Esophagus squamous epithelium (tissue), 5 donors: ENCODE data around the gene FAM72A. TPM values are rescaled to one million over a fixed set of nuclear protein-coding genes. Genes with fewer than 3 reads are reported as not detected.
"Not testable (repeated sequence)": the region's sequence is repeated elsewhere in the genome, so short reads cannot be mapped to it uniquely, and the experiment has no call there.

Source experiments
- DNase-seq: peaks from one replicate; lab custom pipeline; 2025; lab: John Stamatoyannopoulos, UW
- H3K27ac ChIP-seq, 4 donors: fragments of 200-600 bp; sonication (generic); one replicate each; pipeline ENCODE4 v1.5.1; 2016 to 2019; ENCODE audit warnings: mild to moderate bottlenecking in 1 of 4
- H3K27me3 ChIP-seq, 4 donors: fragments of 200-600 bp; sonication (generic); 1 replicate in 3 of 4; 2 replicates in 1 of 4; pipeline versions ENCODE4 v1.5.1 to v1.6.0; 2017 to 2021; ENCODE audit warnings: antibody characterized with exemption in 1 of 4
- H3K36me3 ChIP-seq, 3 donors: fragments of 200-600 bp; sonication (generic); one replicate each; pipeline ENCODE4 v1.5.1; 2016 to 2019
- H3K4me1 ChIP-seq, 3 donors: fragments of 200-600 bp; sonication (generic); one replicate each; pipeline ENCODE4 v1.5.1; 2017 to 2019
- H3K4me3 ChIP-seq, 4 donors: fragments of 200-600 bp; sonication (generic); 1 replicate in 3 of 4; 2 replicates in 1 of 4; pipeline ENCODE4 v1.5.1; 2016 to 2019; ENCODE audit warnings: mild to moderate bottlenecking in 2 of 4, moderate library complexity in 1 of 4
- H3K9me3 ChIP-seq, 3 donors: fragments of 200-600 bp; sonication (generic); one replicate each; pipeline ENCODE4 v1.5.1; 2016 to 2019
- WGBS, 2 donors: methylation state at CpG; one replicate each; pipeline ENCODE4 v1.1.5; 2018; 5-methylcytosine and 5-hydroxymethylcytosine counted together
- intact Hi-C: fragments of 100-400 bp; cut with DNase I; formaldehyde crosslinking; loops from one replicate; pipeline ENCODE4 v1.15.0; 2022
- total RNA-seq, 4 donors: library from RNA; depleted of rRNA; stranded (reverse); fragments of >200 nt; gene quantifications; one replicate each; pipeline ENCODE4 v1.1.0, GENCODE V29; 2016
- donor health status: DM: yes; HTN: yes; CAD: no.

Gene FAM72A
- total RNA-seq = 1 to 10 TPM in 3 of 4 donors, not detected in 1; 2.5 to 4.2 (median 3.7) TPM

DNA sequence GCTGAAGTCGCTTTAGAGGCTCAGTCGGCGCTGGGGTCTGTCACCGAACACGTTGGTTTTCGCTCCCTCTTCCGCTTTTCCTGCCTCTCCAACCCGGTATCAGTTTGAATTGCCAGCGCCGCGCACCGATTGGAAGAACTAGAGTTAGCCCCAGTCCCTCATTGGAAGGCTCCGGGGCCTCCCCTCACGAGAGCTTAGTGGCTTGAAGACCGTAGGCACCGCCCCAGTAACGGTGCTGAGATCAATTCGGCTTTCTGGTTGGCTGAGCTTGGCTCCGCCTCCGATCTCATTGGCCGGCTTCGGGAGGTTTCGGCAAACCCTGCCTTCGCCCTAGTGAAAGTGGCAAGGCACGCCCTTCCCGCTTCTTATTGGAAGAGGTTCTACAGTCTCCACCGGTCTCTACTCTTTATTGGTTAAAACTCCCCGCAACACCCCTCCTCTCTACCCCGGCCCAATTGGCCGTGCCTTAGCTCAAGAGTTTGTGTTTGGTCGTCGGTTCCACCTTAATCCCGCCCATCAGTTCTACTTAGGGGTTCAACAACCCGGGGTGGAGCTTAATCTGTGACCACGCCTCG lies at the start of gene FAM72A:
Gene FAM72A (minus strand): TSS at position 51 of the 575 bp plus-strand sequence. CDS start 814 bp downstream, outside the sequence.
- peak; percentile 95 for DNase-seq
- intact Hi-C loops, H3K4me1 ChIP-seq, H3K9me3 ChIP-seq, H3K27me3 ChIP-seq, H3K36me3 ChIP-seq: not testable (repeated sequence)
- peak within 1 kb of the TSS; percentile 82 to 94 (median 92) for H3K27ac ChIP-seq
- WGBS, 2 donors = 0% methylated on average over 3 to 12 of the region's 36 CpGs
- H3K4me3 ChIP-seq = peak within 1 kb of the TSS; percentile 44 to 73 (median 62)

DNA sequence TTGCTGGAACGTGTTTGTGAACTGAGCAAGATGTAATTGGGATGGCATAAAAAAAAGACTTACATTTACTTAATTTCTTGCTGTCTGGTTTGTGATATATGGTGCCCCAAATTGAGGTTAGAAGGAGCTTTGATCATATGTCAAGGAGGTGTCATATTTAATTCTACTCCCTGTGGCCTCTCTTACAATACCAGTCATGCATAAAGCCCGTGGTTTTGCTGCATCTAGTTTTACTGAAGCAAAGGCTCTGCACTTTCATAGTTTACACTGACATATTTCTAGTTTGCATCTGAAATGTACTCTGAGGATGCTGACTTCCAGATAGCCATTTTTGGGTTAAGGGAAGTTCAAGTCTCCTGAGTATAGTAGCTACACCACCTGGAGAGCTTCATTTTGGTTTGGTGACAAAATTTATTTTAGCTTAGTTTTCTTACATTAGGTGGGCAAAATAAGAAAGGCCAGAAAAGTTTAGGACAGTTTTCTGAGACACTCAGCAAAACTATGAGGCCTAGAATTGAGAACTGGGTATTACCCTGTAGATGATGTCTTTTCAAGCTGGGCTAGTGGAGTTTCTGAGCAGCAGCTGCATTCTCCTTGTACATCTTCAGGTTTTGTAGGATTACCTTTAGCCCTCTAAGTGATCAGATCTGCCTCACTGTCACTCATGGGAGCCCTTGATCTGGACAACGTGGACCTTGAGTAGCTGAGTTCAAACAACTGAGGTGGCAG lies 48.5 kb upstream of the FAM72A start:
- H3K9me3 ChIP-seq, H3K4me1 ChIP-seq, H3K4me3 ChIP-seq, H3K27me3 ChIP-seq, H3K36me3 ChIP-seq, intact Hi-C loops, DNase-seq, H3K27ac ChIP-seq: not testable (repeated sequence)
- no CpG with 5 or more reads among the region's 3 CpGs for WGBS, 2 donors

DNA sequence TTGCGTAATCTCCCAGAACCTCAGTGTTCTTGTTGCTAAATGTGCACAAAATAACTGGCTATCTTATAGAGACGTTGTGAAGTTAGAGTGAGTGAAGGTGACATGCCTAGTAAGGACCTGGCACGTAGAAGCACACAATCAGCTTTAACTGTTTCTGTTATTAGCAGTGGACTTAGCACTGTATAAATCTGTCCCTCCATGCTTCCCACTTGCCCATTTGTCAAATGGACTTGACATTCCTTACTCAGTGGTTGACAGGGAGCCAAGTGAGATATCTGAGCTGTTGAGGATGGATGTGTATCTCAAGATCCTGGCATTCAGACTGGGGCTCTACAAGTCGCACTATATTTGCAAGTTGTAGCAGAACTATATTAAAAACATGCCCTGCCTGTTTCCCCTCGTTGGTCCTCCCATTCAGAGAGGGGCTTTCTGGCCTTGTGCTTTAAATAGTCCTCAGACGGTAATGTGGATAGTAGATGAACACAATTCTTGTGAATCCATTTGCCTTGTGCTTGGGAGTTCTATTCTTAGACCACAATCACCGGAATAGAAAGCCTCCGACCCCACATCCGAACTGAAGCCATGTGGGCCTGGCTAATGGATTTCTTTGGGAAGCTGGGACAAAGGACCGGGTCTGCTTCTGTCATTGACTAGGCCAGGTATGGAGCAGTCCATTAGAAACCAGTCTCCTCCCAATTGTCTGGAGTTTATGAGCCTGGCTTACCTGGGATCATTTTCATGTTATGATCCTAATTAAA lies 43.7 kb upstream of the FAM72A start:
- H3K9me3 ChIP-seq, intact Hi-C loops, H3K4me3 ChIP-seq, H3K4me1 ChIP-seq, DNase-seq, H3K27me3 ChIP-seq, H3K36me3 ChIP-seq, H3K27ac ChIP-seq: not testable (repeated sequence)
- WGBS, 2 donors = no CpG with 5 or more reads among the region's 10 CpGs

DNA sequence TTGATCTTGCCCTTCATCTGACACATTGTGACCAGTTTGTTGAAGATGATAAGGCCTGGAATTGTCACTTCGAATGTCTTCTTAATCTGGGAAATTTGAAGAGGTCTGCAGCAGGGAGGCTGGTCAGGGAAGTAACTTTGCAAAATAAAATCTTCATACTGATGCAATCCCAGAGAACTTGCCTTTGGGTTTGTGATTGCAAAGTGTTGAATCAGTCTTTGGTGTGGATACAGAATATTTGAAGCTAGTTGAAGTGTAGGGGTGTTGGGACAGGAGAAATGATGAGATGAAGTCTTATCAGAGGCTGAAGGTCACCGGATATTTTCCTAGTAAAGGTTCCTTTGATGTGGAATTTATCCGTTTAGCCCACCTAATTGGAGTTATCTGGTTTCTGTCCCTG lies 42.8 kb upstream of the FAM72A start:
- H3K27ac ChIP-seq, intact Hi-C loops: not testable (repeated sequence)

DNA sequence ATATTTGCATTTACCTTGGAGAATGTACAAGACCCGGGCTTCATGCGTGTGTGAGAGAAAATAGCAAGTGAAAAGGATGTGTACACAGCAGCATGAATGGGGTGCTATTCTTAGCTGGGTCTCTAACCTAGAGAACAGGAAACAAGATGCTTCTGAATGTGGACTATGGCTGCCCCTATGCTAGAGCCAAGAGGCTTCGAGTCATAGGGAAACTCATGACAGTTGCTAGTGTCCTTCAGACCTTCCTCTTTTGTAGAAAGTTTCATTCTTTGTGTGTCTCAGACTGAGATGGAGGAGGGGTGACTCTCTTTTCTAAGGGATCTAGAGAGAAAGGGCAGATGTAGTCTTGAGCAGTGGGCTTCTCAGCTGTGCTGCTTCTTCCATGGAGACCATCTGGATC lies 40.7 kb upstream of the FAM72A start:
- H3K36me3 ChIP-seq, H3K9me3 ChIP-seq, DNase-seq, intact Hi-C loops, H3K4me3 ChIP-seq, H3K4me1 ChIP-seq, H3K27me3 ChIP-seq, H3K27ac ChIP-seq: not testable (repeated sequence)
- 53 to 60% methylated on average over 1 of the region's 3 CpGs for WGBS, 2 donors

More for the DNA sequence above, 42.8 kb upstream of the FAM72A start:
- not testable (repeated sequence) for H3K36me3 ChIP-seq, H3K4me3 ChIP-seq, H3K4me1 ChIP-seq, DNase-seq, H3K9me3 ChIP-seq, H3K27me3 ChIP-seq
- WGBS, 2 donors = 71 to 80% methylated on average over 1 of the region's 3 CpGs

DNA sequence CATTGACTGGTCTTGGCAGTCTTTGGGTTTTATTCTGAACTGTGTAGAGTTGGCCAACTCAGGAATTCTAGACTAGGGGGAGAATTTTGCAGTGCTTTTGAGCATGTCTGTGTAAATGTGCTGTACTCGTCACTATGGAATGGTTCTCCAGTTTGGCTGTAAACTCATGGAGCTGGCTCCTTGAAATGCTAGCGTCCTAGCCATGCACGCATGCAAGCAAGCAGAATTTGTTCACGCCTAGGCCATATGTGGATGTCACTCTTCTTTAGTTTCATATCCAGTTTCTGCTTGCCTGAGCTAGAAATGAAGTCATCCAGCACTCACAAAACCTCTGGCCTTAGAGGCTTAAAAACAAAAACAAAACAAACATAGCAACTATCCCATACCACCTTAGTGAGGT lies 37.6 kb upstream of the FAM72A start:
- WGBS, 2 donors = 65 to 100% methylated on average over 2 to 3 of the region's 4 CpGs
- H3K9me3 ChIP-seq, H3K4me1 ChIP-seq, H3K36me3 ChIP-seq, H3K27ac ChIP-seq, intact Hi-C loops, DNase-seq, H3K27me3 ChIP-seq, H3K4me3 ChIP-seq: not testable (repeated sequence)

DNA sequence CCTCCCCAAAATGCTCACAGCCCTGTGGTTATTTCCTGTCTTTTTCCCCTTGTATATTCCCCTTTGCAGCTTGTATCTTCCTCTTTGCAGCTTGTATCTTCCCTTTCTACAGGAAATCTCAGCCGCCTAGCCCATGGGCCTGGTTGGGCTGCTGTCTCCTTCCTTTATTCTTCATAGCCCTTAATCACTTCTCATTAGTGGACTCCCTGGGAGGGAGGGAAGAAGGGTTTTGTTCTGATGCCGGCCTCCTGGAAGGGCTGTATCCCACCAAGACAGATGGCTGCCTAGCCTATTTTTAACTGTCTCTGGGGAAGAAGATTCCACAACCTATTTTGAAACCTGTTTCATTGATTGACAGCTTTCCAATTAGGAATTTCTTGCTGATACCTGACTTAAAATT lies 32.6 kb upstream of the FAM72A start:
- H3K27me3 ChIP-seq, DNase-seq, H3K9me3 ChIP-seq, H3K4me1 ChIP-seq, H3K27ac ChIP-seq, H3K36me3 ChIP-seq, intact Hi-C loops, H3K4me3 ChIP-seq: not testable (repeated sequence)
- WGBS, 2 donors = no CpG with 5 or more reads among the region's 2 CpGs

DNA sequence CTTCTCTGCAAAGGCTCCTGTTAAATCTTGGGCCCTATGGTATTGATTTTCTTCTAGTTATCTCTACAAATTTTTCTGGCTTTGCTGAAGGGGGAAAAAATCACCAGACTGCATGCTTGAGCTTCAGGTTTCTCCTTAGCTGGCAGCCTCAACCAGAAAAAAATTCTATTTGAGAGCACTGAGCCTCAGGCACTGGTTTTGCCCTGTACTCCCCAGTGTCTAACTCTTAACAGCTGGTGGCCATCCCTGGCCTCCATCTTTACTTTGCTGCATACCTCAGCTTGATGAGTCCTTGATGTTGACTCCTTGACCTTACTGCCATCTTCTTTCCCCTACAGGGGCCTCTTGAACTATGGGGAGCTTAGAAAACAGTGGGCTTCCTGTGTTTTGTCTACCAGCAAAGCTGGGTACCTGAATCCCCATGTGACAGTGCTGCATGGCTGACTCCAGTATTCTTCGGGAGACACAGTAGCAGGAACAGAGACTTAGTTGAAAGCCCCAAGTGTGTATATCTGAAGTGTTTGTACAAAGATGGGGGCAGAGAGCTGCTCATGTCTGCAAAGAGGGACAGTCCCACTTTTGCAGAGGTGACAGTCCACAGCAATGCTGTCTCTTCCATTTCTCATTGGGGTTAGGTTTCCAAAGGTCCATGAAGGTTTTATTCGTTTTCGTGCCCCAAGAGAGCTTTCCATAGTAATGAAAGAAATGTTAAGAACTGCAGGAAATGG lies 31.7 kb upstream of the FAM72A start:
- H3K4me1 ChIP-seq, DNase-seq, H3K36me3 ChIP-seq, H3K9me3 ChIP-seq, H3K27me3 ChIP-seq, intact Hi-C loops, H3K4me3 ChIP-seq, H3K27ac ChIP-seq: not testable (repeated sequence)
- no CpG with 5 or more reads among the region's 3 CpGs for WGBS, 2 donors

DNA sequence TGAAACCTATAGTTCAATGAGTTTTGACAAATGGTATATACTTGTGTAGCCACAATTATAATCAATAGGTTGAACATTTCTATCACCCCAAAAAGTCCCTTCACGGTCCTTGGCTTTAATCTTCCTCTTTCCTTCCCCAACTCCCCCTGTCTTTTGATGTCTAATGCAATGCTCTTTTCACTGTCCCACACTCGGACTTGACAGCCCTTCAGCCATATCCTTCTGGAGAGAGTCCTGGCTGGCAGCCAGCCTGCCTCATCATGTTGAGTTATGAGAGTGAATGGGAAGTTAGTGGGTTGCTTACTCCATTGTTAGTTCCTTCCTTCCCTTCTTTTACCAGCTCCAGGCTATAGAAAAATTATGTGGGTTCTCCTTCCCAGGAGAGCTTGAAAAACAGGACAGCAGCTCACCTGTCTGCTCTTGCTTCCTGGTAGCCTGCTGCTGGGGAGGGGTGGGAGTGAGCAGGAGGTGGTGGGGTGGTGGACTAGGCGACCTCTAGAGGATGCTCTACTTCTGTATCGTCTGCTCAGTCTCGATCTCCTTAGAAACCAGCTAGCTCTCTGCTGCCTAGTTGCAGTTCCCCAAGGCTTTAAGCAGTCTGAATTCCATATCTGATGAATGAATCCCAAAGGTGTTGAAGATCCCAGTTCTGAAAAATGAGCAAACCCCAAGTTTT lies 30.5 kb upstream of the FAM72A start:
- intact Hi-C loops = not testable (repeated sequence)

DNA sequence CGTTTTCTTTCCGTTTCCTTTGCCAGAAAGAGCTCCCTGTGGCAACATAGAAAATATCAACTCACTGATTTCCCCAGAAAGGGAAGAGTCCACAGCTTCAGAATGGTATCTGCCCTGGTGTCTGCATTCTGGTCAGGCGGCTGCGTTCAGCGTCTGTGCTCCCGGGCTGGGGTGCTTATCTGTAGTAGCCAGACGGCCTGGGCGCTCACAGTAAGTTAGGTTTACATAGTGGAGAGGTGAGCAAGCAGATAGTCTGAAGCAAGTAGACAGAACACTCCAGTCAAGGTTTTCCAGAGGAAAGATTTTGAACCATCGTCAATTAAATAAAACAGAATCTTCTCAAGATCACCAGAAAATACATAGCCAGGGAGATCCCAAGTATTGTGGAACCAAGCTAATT lies 29.4 kb upstream of the FAM72A start:
- H3K27me3 ChIP-seq, H3K27ac ChIP-seq, H3K4me1 ChIP-seq, DNase-seq, H3K36me3 ChIP-seq, H3K4me3 ChIP-seq, intact Hi-C loops, H3K9me3 ChIP-seq: not testable (repeated sequence)
- 97% methylated on average over 4 of the region's 9 CpGs; no CpG with 5 or more reads in 1 of the 2 donors for WGBS, 2 donors

More for the DNA sequence above, 30.5 kb upstream of the FAM72A start:
- H3K4me3 ChIP-seq, H3K36me3 ChIP-seq, DNase-seq, H3K27me3 ChIP-seq, H3K9me3 ChIP-seq, H3K4me1 ChIP-seq, H3K27ac ChIP-seq: not testable (repeated sequence)
- 30% methylated on average over 2 of the region's 5 CpGs; no CpG with 5 or more reads in 1 of the 2 donors for WGBS, 2 donors

DNA sequence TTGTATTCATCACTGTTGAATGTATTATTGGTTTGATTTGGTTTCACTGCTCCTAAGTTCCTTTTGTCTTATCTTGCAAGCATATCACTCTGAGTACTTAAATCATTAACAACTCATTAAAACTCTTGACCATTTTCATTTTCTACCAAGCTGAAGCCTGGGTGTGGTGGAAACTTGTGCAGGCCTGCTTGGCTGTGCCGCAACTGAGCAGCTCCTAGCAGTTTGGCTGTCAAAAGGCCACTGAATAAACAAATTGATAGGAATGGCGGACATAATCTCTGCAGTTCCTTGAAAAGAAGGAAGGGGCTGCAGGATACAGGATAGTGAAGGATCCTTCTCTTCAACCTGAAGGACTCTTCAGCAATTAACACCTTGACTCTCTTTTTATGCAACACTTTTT lies 26.6 kb upstream of the FAM72A start:
- H3K4me1 ChIP-seq, intact Hi-C loops, H3K9me3 ChIP-seq, H3K27me3 ChIP-seq, H3K4me3 ChIP-seq, H3K36me3 ChIP-seq, H3K27ac ChIP-seq, DNase-seq: not testable (repeated sequence)
- 60% methylated on average over 2 of the region's 2 CpGs; no CpG with 5 or more reads in 1 of the 2 donors for WGBS, 2 donors

DNA sequence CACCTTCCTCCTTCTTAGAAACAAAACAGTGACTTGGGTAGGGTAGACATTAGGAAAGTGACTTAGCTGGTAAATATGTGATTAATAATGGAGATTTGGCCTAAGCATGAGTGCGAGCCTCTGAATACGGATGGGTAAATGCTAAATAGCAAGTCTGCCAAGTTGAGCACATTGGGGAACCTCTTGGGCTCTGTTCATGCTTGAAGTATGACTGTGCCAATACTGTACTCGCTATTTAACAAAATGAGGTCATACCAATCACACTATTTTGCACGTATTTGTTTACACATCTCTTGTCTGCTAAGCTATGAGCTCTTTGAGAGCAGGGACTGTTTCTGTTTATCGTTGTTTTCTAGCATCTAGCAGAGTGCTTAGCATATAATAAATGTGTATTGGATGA lies 24.2 kb upstream of the FAM72A start:
- 36 to 37% methylated on average over 3 of the region's 5 CpGs for WGBS, 2 donors
- H3K36me3 ChIP-seq, H3K9me3 ChIP-seq, H3K27me3 ChIP-seq, intact Hi-C loops, DNase-seq, H3K4me3 ChIP-seq, H3K4me1 ChIP-seq: not testable (repeated sequence)
- peak overlapping the region in 1 of 4 donors; percentile 3 for H3K27ac ChIP-seq
